T-helper 22 cell (primary cell): Measurements from ENCODE around the gene ZMYND8.
"Not testable (repeated sequence)": the region's sequence is repeated elsewhere in the genome, so short reads cannot be mapped to it uniquely, and the experiment has no call there.

Experiments
- DNase-seq: peaks from one replicate; pipeline ENCODE4 v3.0.0-alpha.2; 2020; ENCODE audit warnings: low read depth

Gene ZMYND8

DNA sequence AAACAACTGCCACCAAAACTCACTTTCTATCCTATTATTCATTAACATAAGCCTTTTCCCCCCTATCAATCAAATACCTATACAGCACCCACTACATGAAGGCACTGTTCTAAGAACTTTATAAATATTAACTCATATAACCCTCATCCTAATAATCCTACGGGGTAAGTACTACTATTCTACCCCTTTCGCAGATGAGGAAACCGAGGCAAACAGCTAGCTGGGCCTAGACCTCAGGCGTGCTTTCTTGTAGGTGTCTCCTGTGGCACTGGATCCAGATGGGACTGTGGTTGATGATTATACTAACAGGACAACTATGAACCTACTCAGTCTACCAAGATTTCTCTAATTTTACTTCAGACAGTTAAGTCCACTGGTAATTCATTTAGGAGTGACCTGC lies 131.6 kb downstream of the ZMYND8 start:
- no peak for DNase-seq

GRCh38 chr20:47224300-47224791 lies 132.2 kb downstream of the ZMYND8 start:
- no peak for DNase-seq

DNA sequence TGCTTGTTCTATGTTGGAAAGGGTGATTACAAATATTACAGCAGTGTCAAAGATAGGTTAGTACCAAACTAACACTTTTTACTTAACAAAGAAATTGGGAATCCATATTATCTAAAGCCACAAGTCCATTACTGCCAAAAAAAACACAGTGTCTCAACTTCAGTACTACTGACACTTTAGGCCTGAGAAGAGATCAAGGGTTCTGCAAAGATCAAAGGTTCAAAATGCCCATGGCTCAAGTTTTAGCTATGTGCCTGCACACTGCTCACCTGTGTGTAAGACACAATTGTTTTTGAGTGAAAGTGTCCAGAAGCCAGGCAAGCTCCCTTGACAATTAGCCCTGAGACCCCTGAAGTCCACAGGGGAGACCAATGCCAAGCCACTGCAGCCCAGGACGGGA lies 132.6 kb downstream of the ZMYND8 start:
- DNase-seq: no peak

- DNase-seq: no peak
Measured at GRCh38 chr20:47222468-47223119, 133.9 kb downstream of the ZMYND8 start.

- no peak for DNase-seq
Measured at GRCh38 chr20:47221036-47221625, 135.4 kb downstream of the ZMYND8 start.

DNA sequence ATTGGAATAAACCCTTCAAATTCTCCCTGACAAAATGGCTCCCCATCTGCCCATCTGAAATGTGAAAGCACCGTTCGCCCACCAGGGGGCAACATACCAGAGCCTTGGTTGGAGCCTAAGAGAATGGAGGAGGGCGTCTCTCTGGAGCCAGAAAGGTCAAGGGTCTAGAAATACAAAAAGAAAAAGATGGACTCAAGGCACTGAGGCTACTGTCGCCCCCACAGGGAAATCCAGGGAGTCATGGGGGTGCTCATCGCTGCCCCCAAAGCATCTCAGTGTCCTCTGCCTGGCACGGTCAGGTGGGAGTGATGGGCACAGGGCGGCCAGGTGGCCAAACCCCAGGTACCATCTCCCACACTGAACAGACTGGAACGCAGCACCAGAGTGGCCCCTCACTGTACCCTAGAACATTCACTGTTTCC lies 136.3 kb downstream of the ZMYND8 start:
- no peak for DNase-seq

- DNase-seq: no peak
Measured at GRCh38 chr20:47217482-47218446, 138.7 kb downstream of the ZMYND8 start.

GRCh38 chr20:47216819-47217410 lies 139.6 kb downstream of the ZMYND8 start:
- no peak for DNase-seq

- no peak for DNase-seq
Measured at GRCh38 chr20:47215653-47216397, 140.7 kb downstream of the ZMYND8 start.

- no peak for DNase-seq
Measured at GRCh38 chr20:47213966-47214365, 142.5 kb downstream of the ZMYND8 start.

DNA sequence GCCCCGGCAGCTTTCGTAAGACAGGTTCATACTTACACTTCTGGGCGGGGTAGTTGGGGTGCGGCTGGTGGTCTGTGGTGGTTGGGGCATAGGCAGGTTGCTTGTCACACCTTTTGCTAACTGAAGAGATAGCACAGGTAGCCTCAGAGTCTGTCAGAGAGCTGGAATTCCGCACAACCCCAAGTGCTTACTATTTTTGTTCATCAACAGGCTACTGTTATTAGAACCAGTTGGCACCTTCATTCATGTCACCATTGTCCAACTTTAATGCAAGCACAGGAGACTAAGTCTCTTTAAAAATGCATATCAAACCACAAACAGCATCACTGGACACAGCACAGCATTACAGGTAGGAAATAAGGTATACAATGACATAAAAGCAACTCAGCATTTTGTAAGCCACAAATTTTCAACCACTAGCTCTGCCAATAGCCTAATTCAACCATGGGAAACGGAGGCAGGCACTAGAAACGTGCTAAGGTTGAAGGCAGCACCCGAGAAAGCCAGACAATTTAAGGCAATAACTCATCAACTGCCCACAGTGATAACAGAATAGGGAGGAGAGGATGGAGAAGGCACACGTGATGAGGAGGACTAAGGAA lies 143.8 kb downstream of the ZMYND8 start:
- DNase-seq: no peak

- no peak for DNase-seq
Measured at GRCh38 chr20:47211036-47211435, 145.5 kb downstream of the ZMYND8 start.

GRCh38 chr20:47210470-47210869 lies 146.0 kb downstream of the ZMYND8 start:
- DNase-seq: no peak

DNA sequence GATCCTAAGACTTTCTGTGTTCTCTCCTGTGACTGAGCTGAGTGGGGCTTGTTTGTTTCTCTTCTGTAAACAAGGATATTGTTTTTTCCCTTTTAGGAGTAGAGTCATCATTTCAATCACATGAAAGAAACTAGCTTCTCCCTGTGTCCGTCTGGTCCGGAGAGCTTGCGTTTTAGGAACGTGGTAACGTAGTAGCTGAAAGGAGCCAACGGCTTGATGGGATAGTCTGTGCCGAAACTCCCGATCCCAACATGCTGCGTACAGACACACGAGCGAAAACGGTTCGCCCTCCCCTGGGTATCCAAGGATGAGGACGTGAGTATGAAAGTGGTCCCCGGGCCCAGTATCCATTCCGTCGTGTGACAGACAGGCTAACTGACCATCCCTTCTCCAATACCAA lies 146.5 kb downstream of the ZMYND8 start:
- no peak for DNase-seq

GRCh38 chr20:47208534-47209174 lies 147.8 kb downstream of the ZMYND8 start:
- no peak for DNase-seq

DNA sequence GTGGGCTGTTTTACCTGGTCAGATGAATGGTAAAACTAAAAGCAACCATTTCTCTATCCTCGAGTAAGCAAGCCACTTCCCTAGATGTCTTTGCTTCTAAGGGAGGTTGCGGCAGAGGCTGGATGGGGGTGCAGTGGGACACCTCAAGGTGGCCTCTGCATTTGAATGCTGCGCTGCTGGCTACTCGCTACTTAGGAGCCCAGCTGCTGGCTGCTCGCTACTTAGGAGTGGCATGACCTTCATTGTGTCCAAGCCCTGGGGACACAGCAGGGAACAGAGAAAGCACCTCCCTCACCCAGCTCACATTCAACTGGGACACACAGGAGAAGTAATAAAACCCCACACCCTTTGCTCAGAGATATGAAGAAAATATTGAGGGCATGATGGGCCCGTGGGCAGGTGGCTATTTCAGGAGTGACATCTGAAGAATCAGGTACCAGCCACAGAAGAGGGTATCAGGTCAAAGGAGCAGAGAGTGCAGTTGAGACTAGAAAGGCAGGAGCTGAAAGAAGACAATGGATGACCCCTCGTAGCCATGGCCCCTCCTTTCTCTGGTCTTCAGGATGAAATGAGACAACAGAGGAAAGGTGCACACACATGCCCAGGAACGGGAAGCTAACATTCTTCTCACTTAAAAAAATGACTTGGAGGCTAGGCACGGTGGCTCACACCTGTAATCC lies 149.4 kb downstream of the ZMYND8 start:
- DNase-seq: no peak

DNA sequence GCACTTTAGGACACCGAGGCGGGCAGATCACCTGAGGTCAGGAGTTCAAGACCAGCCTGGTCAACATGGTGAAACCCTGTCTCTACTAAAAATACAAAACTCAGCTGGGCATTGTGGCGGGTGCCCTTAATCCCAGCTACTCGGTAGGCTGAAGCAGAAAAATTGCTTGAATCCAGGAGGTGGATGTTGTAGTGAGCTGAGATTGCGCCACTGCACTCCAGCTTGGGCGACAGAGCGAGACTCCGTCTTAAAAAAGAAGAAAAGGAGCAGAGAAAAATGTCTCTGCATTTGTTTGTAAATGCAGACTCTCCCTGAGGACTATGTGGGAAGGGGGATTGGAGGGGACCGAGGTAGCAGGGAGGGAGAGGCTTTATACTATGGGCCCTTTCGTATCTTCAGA lies 149.9 kb downstream of the ZMYND8 start:
- DNase-seq: not testable (repeated sequence)

GRCh38 chr20:47205577-47206123 lies 150.8 kb downstream of the ZMYND8 start:
- no peak for DNase-seq

DNA sequence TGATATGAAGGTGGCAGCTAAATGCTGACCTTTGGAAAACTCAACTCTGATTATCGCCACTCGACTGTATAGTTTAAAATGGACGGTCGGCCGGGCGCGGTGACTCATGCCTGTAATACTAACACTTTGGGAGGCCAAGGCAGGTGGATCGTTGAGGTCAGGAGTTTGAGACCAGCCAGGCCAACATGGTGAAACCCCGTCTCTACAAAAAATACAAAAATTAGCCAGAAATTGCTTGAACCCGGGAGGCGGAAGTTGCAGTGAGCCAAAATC lies 151.7 kb downstream of the ZMYND8 start:
- DNase-seq: not testable (repeated sequence)
